Fibroblast of lung (primary cell): ENCODE data around the gene NUCB1. TPM values are rescaled to one million over a fixed set of nuclear protein-coding genes. Genes with fewer than 3 reads are reported as not detected.

Experiments
- DNase-seq, 2 donors: peaks; one replicate each; pipeline versions ENCODE4 v3.0.0 to v3.0.0-alpha.2; 2010; ENCODE audit warnings: low read depth in 2 of 2
- H2AFZ ChIP-seq: 2 replicates; pipeline ENCODE4 v1.5.1; 2012; ENCODE audit warnings: low read length, control low read depth, inconsistent platforms
- H3K27ac ChIP-seq: 2 replicates; pipeline ENCODE4 v1.5.1; 2011; ENCODE audit warnings: low read length, control low read depth; ENCODE audit not compliant: insufficient read depth
- H3K27me3 ChIP-seq: 2 replicates; pipeline ENCODE4 v1.5.1; 2011; ENCODE audit warnings: mild to moderate bottlenecking, low read length; ENCODE audit not compliant: control insufficient read depth, insufficient read depth
- H3K36me3 ChIP-seq: 2 replicates; pipeline ENCODE4 v1.5.1; 2011; ENCODE audit warnings: low read length; ENCODE audit not compliant: control insufficient read depth, insufficient read depth
- H3K4me1 ChIP-seq: 2 replicates; pipeline ENCODE4 v1.5.1; 2011; ENCODE audit warnings: low read length; ENCODE audit not compliant: control insufficient read depth, insufficient read depth; ENCODE audit errors: extremely low read depth
- H3K4me2 ChIP-seq: 2 replicates; pipeline ENCODE4 v1.5.1; 2011; ENCODE audit warnings: low read length, control low read depth; ENCODE audit not compliant: insufficient read depth; ENCODE audit errors: extremely low read depth
- H3K4me3 ChIP-seq, 4 experiments: fragments of 200-600 bp in 1 of 4; sonication (generic) in 1 of 4; replicated peaks in 1 of 4; 2 replicates each; pipeline ENCODE4 v1.5.1; 2011 to 2016; ENCODE audit warnings: low read length in 4 of 4, low read depth in 3 of 4, mild to moderate bottlenecking in 3 of 4, control low read depth in 2 of 4, inconsistent platforms in 1 of 4, mixed read lengths in 1 of 4; ENCODE audit not compliant: insufficient read depth in 1 of 4; ENCODE audit errors: control extremely low read depth in 1 of 4
- H3K79me2 ChIP-seq: 2 replicates; pipeline ENCODE4 v1.5.1; 2012; ENCODE audit warnings: mild to moderate bottlenecking, low read length, inconsistent platforms; ENCODE audit not compliant: control insufficient read depth, insufficient read depth
- H3K9ac ChIP-seq: 2 replicates; pipeline ENCODE4 v1.5.1; 2011; ENCODE audit warnings: mild to moderate bottlenecking, low read length, control low read depth; ENCODE audit not compliant: insufficient read depth
- H3K9me3 ChIP-seq: 2 replicates; pipeline ENCODE4 v1.5.1; 2012; ENCODE audit warnings: low read depth, low read length; ENCODE audit not compliant: control insufficient read depth, insufficient read depth
- H4K20me1 ChIP-seq: 2 replicates; pipeline ENCODE4 v1.5.1; 2011; ENCODE audit warnings: low read length; ENCODE audit not compliant: control insufficient read depth, insufficient read depth; ENCODE audit errors: extremely low read depth
- EZH2 ChIP-seq: IDR thresholded peaks from 2 replicates; pipeline ENCODE4 v1.5.1; 2012; ENCODE audit warnings: low read length, control low read depth, mild to moderate bottlenecking; ENCODE audit errors: missing control alignments
- polyA plus RNA-seq, 2 donors: library from polyadenylated mRNA; depleted of rRNA in 1 of 2; stranded (reverse) in 1 of 2; unstranded in 1 of 2; fragments of >200 nt; gene quantifications; 2 replicates each; pipeline ENCODE4 v1.2.1, GENCODE V29; 2011 to 2012; ENCODE audit warnings: missing spikeins in 1 of 2
- total RNA-seq: library from RNA; depleted of rRNA; stranded (reverse); fragments of >200 nt; gene quantifications from 2 replicates; pipeline ENCODE4 v1.2.1, GENCODE V29; 2014
- TF ChIP-seq, protein P1 (sequence below), 2 donors: IDR thresholded peaks in 1 of 2; conservative IDR thresholded peaks in 1 of 2; 1 replicate in 1 of 2; 2 replicates in 1 of 2; pipeline ENCODE4 v1.5.1; 2011 to 2012; ENCODE audit warnings: low read length in 2 of 2, control low read depth in 1 of 2, inconsistent platforms in 1 of 2, low read depth in 1 of 2, mild to moderate bottlenecking in 1 of 2

Gene NUCB1
- total and polyA plus RNA-seq, 2 donors (not counting 1 experiment from before 2014, with no cell fraction given): 129 to 130 TPM

DNA sequence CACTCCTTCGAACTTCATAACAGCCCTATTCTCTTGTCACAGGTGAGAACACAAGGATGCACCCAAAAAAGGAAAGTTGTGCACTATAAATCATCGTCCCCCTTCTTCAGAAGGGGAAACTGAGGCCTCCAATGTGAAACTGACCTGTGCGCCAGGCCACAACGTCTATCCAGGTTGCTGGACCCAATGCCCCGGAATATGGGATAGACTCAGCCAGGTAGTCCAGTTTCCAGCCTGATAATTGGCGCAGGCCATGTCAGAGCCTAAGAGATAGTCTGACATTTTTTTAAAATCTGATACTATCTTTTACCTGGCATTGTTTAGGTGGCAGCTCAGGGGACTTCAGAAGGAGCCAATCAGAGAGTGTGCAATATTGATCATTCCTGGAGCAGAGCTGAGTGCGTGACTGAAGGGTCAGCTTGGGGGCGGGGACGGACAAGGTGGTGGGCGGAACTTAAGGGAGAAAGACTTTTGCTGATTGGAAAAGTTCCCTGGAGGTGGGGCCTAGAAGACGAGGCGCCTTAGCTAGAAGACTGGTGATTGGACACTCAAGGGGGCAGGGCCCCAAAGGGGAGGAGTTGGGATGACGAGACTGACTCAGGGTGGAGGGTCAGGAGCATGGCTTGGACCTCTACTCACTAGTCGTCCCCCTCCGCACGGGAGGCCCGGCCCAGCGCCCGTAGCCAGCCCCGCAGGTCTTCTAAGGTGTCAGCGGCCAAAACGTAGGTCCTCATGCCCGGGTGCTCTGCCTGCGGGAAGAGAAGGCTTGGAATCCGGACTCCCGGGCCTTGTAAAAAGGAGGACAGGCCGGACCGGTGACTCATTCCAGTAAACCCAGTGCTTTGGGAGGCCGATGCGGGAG is 40.2 kb upstream of the NUCB1 start:
- H3K4me1 ChIP-seq: no peaks in the 10 kb centered on the region
- no peak overlapping the region for H3K9ac ChIP-seq
- no peak overlapping the region for H3K4me3 ChIP-seq
- H3K9me3 ChIP-seq: no peaks in the 10 kb centered on the region
- no peaks in the 10 kb centered on the region for H4K20me1 ChIP-seq
- H3K79me2 ChIP-seq: no peaks in the 10 kb centered on the region
- H3K4me2 ChIP-seq: no peak overlapping the region
- no peak overlapping the region for H2AFZ ChIP-seq
- DNase-seq: no peak
- H3K27ac ChIP-seq: no peak overlapping the region
- peaks cover 20% of the 10 kb centered on the region for H3K36me3 ChIP-seq
- no peaks in the 10 kb centered on the region for H3K27me3 ChIP-seq
- no peak for TF ChIP-seq EZH2
- TF ChIP-seq, protein P1, sequence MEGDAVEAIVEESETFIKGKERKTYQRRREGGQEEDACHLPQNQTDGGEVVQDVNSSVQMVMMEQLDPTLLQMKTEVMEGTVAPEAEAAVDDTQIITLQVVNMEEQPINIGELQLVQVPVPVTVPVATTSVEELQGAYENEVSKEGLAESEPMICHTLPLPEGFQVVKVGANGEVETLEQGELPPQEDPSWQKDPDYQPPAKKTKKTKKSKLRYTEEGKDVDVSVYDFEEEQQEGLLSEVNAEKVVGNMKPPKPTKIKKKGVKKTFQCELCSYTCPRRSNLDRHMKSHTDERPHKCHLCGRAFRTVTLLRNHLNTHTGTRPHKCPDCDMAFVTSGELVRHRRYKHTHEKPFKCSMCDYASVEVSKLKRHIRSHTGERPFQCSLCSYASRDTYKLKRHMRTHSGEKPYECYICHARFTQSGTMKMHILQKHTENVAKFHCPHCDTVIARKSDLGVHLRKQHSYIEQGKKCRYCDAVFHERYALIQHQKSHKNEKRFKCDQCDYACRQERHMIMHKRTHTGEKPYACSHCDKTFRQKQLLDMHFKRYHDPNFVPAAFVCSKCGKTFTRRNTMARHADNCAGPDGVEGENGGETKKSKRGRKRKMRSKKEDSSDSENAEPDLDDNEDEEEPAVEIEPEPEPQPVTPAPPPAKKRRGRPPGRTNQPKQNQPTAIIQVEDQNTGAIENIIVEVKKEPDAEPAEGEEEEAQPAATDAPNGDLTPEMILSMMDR (conservative IDR thresholded peaks at IDR 0.05 in 1 of 2, IDR thresholded peaks at IDR 0.05 in 1 of 2; ENCODE audit: low read depth in 1 of 2, low read length in 2 of 2): no peak

DNA sequence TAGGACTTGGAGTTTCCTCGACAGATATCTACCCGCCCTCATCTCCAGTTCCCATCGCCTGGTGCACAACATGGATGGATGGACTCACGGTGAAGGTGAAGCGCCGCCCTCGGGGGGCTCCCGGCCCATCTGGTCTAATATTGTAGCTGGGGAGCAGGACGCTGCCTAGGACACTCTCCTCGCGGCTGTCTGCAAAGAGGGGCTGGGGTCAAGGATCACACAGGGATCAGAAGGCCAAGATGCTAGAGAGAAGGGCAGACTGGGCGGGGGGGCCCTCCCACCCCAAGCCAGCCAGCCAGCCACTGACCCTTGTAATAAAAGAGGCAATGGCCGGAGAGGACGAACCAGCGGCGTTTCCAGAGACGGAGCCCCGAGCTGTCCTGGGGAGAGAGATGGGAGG is 38.8 kb upstream of the NUCB1 start:
- Histone ChIP-seq H3K4me2 (no peak overlapping the region), H3K4me3 (no peak overlapping the region), H3K9ac (no peak overlapping the region), H3K27ac (no peak overlapping the region), H3K36me3 (peaks cover 25% of the 10 kb centered on the region), H3K27me3 (no peaks in the 10 kb centered on the region), H4K20me1 (no peaks in the 10 kb centered on the region), H3K79me2 (peaks cover 8% of the 10 kb centered on the region), H3K9me3 (no peaks in the 10 kb centered on the region), H3K4me1 (no peaks in the 10 kb centered on the region), H2AFZ (no peak overlapping the region)
- no peak for DNase-seq
- no peak for TF ChIP-seq EZH2
- TF ChIP-seq, protein P1 (conservative IDR thresholded peaks at IDR 0.05 in 1 of 2, IDR thresholded peaks at IDR 0.05 in 1 of 2; ENCODE audit: low read depth in 1 of 2, low read length in 2 of 2): no peak

DNA sequence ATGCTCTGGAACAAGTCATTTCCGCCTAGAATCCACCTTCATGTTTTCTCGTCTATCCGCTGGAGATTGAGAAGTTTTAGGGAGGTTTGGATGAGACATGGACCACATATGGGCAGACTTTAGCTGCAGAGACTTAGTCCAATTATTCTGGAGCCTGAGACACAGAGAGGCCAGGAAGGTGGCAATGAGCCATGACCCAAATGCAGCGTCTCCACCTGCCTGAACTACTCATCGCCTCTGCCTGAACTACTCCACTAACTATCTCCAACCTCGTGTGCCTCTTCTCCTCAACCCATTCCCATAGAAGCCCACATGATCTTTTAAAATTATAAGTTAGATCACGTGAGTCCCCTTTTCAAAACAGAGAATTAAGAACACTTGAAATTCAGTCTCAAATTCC is 37.3 kb upstream of the NUCB1 start:
- no peaks in the 10 kb centered on the region for H4K20me1 ChIP-seq
- no peaks in the 10 kb centered on the region for H3K9me3 ChIP-seq
- H3K4me3 ChIP-seq: no peak overlapping the region
- H3K4me2 ChIP-seq: no peak overlapping the region
- no peaks in the 10 kb centered on the region for H3K27me3 ChIP-seq
- peaks cover 19% of the 10 kb centered on the region for H3K79me2 ChIP-seq
- H3K27ac ChIP-seq: no peak overlapping the region
- H3K36me3 ChIP-seq: peaks cover 25% of the 10 kb centered on the region
- H3K4me1 ChIP-seq: peaks cover 5% of the 10 kb centered on the region
- no peak for DNase-seq
- no peak overlapping the region for H2AFZ ChIP-seq
- TF ChIP-seq, protein P1 (conservative IDR thresholded peaks at IDR 0.05 in 1 of 2, IDR thresholded peaks at IDR 0.05 in 1 of 2; ENCODE audit: low read depth in 1 of 2, low read length in 2 of 2): no peak
- TF ChIP-seq EZH2: no peak
- no peak overlapping the region for H3K9ac ChIP-seq
